CD4-positive, alpha-beta T cell treated with Interferon gamma for 1 hour (primary cell): ENCODE results near the gene MRS2.
"Not testable (repeated sequence)": the region's sequence is repeated elsewhere in the genome, so short reads cannot be mapped to it uniquely, and the experiment has no call there.

Source experiments
- DNase-seq: peaks from one replicate; pipeline ENCODE4 v3.0.0-alpha.2; 2020

MRS2 gene, protein sequence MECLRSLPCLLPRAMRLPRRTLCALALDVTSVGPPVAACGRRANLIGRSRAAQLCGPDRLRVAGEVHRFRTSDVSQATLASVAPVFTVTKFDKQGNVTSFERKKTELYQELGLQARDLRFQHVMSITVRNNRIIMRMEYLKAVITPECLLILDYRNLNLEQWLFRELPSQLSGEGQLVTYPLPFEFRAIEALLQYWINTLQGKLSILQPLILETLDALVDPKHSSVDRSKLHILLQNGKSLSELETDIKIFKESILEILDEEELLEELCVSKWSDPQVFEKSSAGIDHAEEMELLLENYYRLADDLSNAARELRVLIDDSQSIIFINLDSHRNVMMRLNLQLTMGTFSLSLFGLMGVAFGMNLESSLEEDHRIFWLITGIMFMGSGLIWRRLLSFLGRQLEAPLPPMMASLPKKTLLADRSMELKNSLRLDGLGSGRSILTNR

GRCh38 chr6:24402697-24403500 is at the start of gene MRS2:
MRS2 (plus strand) TSS chr6:24402936; CDS start chr6:24403047, 111 bp downstream.
- DNase-seq = peak; percentile 84

DNA sequence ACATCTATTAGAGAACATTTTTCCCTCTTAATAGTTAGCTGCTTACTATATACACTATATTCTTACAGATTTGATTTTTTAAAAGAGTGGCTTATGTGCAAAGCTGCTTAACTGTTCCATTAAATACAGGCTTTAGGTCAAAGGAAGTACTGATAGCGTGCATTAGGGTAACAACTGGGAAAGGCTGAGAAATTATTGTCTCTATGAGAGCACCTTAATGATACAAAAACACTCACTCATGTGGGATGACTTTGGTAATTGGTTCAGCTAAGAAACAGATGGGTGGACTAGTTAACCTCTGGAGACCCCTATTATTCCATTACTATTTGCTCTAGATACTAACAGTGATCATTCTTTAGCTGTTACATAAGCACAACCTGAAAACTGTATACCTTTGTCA is 48.9 kb upstream of the MRS2 start:
- no peak for DNase-seq

- no peak for DNase-seq
Measured at GRCh38 chr6:24355393-24355792, 47.3 kb upstream of the MRS2 start.

- DNase-seq = no peak
Measured at GRCh38 chr6:24356310-24356973, 46.3 kb upstream of the MRS2 start.

GRCh38 chr6:24357336-24358218 is 45.2 kb upstream of the MRS2 start, which contains the start of gene DCDC2:
DCDC2 (minus strand) TSS chr6:24358059; CDS start chr6:24357750, 309 bp downstream.
- peak; percentile 36 for DNase-seq

DNA sequence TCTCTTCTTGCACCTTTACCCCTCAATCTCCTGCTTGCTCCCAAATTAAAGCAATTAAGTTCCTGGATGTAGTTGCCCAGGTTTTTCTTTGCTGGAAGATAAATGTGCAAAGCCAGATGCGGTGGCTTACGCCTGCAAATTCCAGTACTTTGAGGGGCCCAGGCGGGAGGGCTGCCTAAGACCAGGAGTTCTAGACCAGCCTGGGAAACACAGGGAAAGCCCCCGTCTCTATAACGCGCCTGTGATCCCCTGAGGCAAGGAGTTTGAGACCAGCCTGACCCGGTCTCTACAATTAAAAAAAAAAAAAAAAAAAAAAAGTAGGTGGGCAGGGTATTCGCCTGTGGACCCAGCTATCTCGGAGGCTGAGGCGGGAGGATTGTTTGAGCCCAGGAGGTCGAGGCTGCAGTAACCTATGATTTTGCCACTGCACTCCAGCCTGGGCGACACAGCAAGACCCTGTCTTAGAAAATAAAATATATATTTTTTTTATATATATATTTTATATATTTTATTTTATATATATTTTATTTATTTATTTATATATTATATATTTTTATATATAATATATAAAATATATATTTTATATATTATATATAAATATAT is 44.4 kb upstream of the MRS2 start:
- DNase-seq = no peak

DNA sequence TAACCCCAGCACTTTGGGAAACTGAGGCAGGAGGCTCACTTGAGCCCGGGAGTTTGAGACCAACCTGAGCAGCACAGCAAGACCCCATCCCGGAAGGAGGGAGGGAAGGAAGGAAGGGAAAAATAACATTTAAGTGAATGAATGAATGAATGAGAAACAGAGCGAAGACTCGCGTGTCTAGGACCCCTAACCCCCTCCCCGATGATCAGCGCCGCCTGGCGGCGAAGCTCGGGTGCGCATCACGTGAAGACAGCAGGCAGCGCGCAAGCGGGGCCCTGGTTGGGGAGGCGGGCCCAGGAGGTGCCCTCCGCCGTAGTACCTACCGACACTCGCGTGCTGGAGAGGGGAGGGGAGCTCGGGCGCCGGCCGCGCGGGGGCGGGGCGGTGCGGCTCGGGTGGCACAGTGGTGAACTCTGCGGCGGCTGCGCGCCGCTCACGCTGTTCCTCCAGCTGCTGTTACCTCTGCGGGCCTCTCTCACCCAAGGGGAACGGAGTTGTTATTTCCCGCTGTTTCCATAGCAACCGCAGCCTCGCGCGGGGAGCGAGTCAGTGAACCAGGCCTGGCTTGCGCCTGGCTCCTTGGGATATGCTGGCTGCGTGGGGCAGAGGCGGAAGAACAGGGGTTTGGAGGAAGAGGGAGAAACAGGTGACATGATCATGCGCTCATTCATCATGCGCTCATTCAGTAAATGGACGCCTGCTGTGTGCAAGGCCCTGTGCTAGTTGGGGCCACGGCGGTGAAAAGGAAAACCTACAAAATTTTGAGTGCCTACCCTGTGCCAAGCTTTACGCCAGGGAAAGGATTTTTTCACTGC is 42.9 kb upstream of the MRS2 start:
- DNase-seq = peak; percentile 83

- not testable (repeated sequence) for DNase-seq
Measured at GRCh38 chr6:24362363-24362762, 40.4 kb upstream of the MRS2 start.

- not testable (repeated sequence) for DNase-seq
Measured at GRCh38 chr6:24365103-24365633, 37.6 kb upstream of the MRS2 start.

- DNase-seq = no peak
Measured at GRCh38 chr6:24374612-24375011, 28.1 kb upstream of the MRS2 start.

GRCh38 chr6:24376871-24377270 is 25.9 kb upstream of the MRS2 start:
- DNase-seq = no peak

- no peak for DNase-seq
Measured at GRCh38 chr6:24378473-24379097, 24.2 kb upstream of the MRS2 start.

DNA sequence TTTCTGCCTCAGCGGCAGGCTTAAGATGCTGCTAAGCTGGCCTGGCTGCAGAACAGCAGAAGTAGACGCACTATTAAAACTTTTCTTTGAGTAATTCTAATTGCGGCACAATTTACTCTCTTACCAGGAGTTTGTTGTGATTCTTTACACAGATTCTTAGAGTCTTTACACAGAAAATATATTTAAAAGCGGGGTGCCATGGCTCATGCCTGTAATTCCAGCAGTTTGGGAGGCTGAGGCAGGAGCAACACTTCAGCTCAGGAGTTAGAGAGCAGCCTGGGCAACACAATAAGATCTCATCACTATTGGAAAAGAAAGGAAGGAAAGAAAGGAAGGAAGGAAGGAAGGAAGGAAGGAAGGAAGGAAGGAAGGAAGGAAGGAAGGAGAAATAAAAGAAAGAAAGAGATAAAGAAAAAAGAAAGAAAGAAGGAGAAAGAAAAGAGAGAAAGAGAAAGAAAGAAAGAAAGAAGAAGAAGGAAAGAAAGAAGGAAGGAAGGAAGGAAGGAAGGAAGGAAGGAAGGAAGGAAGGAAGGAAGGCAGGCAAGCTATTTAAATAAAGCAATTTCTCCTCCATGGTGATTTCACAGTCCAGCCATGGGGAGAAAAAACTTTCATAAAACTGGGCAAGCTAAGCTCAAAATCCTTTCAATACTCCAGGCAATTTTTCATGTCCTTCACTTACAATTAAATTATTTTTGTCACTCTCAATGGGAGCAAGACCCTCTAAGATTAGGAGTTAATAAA is 21.1 kb upstream of the MRS2 start:
- DNase-seq = no peak

GRCh38 chr6:24382220-24382540 is 20.6 kb upstream of the MRS2 start:
- DNase-seq = no peak

DNA sequence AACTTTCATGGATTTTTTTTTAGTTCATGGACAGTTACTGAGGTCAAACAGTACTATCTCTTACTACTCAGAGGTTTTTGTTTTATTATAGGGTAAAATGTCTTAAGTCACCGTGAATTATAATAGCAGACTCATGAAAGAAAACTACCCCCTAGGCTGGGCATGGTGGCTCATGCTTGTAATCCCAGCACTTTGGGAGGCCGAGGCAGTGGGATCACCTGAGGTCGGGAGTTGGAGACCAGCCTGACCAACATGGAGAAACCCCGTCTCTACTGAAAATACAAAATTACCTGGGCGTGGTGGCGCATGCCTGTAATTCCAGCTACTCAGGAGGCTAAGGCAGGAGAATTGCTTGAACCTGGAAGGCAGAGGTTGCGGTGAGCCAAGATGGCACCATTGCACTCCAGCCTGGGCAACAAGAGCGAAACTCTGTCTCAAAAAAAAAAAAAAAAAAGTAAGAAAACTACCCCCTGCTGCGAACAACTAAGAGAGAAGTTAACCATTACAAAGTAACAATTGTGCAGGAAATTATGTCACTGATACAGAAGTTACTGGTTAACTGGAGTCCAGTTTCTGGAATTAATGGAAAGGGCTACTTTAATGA is 19.7 kb upstream of the MRS2 start:
- DNase-seq = not testable (repeated sequence)

- not testable (repeated sequence) for DNase-seq
Measured at GRCh38 chr6:24384369-24385130, 18.2 kb upstream of the MRS2 start.

GRCh38 chr6:24385536-24386269 is 17.0 kb upstream of the MRS2 start:
- no peak for DNase-seq

DNA sequence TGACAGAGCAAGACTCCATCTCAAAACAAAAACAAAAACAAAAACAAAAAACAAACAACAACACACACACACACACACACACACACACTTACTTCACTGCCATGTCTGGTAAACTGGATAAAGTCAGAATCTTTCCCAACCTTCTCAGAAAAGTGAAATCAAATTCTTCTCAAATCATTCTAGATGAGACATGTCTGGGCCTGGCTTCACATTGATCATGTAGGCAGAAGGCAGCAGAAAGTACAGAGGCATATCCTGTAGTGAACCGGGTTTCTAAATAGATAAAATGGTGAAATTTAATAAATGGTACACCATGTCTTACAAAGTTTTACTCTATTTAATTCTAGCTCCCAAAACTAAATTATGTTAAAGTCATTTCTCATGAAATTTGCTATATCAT is 14.9 kb upstream of the MRS2 start:
- no peak for DNase-seq
